OCI-LY7 (cell line): ENCODE results near the gene DTNB.

Experiments used
- EZH2phosphoT487 ChIP-seq: fragments of 200-600 bp; sonication (generic); IDR thresholded peaks from 2 replicates; pipeline ENCODE4 v1.6.1; 2018; ENCODE audit warnings: low read depth, borderline replicate concordance, mild to moderate bottlenecking, mixed run types, antibody characterized with exemption, low read length, moderate library complexity, mixed read lengths
- TF ChIP-seq, protein P1 (sequence below): fragments of 200-600 bp; sonication (generic); conservative IDR thresholded peaks from 2 replicates; pipeline ENCODE4 v1.5.1; 2014; ENCODE audit warnings: mild to moderate bottlenecking, antibody characterized with exemption, low read length, moderate library complexity, mixed read lengths

DNA sequence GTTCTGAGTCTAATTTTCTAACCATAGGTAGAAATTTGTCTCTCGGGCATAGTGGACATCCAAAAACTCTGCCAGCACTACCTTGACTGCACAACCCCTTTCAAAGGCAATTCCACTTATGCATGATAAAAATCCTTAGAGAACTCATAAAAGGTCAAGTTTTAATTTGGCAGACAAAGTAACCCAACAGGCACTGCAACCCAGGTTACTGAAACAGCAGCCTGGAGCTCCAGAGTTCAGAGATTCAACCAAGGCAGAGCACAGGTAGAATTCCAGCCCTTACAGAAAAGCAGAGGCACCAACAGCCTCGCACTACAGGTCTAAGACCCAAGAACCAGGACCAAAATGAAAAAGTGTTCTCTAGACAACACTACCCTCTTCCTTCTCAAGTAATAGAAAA is 1.8 kb downstream of the DTNB start:
- TF ChIP-seq, protein P1, sequence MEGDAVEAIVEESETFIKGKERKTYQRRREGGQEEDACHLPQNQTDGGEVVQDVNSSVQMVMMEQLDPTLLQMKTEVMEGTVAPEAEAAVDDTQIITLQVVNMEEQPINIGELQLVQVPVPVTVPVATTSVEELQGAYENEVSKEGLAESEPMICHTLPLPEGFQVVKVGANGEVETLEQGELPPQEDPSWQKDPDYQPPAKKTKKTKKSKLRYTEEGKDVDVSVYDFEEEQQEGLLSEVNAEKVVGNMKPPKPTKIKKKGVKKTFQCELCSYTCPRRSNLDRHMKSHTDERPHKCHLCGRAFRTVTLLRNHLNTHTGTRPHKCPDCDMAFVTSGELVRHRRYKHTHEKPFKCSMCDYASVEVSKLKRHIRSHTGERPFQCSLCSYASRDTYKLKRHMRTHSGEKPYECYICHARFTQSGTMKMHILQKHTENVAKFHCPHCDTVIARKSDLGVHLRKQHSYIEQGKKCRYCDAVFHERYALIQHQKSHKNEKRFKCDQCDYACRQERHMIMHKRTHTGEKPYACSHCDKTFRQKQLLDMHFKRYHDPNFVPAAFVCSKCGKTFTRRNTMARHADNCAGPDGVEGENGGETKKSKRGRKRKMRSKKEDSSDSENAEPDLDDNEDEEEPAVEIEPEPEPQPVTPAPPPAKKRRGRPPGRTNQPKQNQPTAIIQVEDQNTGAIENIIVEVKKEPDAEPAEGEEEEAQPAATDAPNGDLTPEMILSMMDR = no peak
- TF ChIP-seq EZH2phosphoT487 = no peak
